DLD1 (cell line): Measurements from ENCODE around the gene TXLNB.
"Not testable (repeated sequence)": the region's sequence is repeated elsewhere in the genome, so short reads cannot be mapped to it uniquely, and the experiment has no call there.

Experiments
- in situ Hi-C: cut with HindIII; loops from 2 replicates; pipeline ENCODE4 v1.10.0; 2017; ENCODE audit warnings: low sequenced_read_pairs

TXLNB gene

GRCh38 chr6:139240161-139241010 lies 51.4 kb downstream of the TXLNB start:
- in situ Hi-C loops: loop anchor here (5.0 kb wide), 1 partner anchor 53 kb away; no protein-coding TSS in a partner anchor

GRCh38 chr6:139239064-139239463 lies 52.7 kb downstream of the TXLNB start:
- in situ Hi-C loops: no loop called here

- in situ Hi-C loops: no loop called here
Measured at GRCh38 chr6:139236105-139236504, 55.7 kb downstream of the TXLNB start.

GRCh38 chr6:139235661-139236060 lies 56.1 kb downstream of the TXLNB start:
- in situ Hi-C loops: no loop called here

GRCh38 chr6:139234193-139234592 lies 57.6 kb downstream of the TXLNB start:
- in situ Hi-C loops: not testable (repeated sequence)

GRCh38 chr6:139231206-139231605 lies 60.6 kb downstream of the TXLNB start:
- in situ Hi-C loops: no loop called here

GRCh38 chr6:139230391-139230840 lies 61.4 kb downstream of the TXLNB start:
- in situ Hi-C loops: no loop called here

GRCh38 chr6:139228387-139228786 lies 63.4 kb downstream of the TXLNB start:
- in situ Hi-C loops: not testable (repeated sequence)

GRCh38 chr6:139219746-139220145 lies 72.1 kb downstream of the TXLNB start:
- in situ Hi-C loops: no loop called here

- in situ Hi-C loops: no loop called here
Measured at GRCh38 chr6:139219271-139219729, 72.5 kb downstream of the TXLNB start.

- in situ Hi-C loops: not testable (repeated sequence)
Measured at GRCh38 chr6:139212460-139212859, 79.3 kb downstream of the TXLNB start.

GRCh38 chr6:139210766-139211165 lies 81.0 kb downstream of the TXLNB start:
- in situ Hi-C loops: not testable (repeated sequence)

GRCh38 chr6:139205843-139206242 lies 86.0 kb downstream of the TXLNB start:
- in situ Hi-C loops: no loop called here

- in situ Hi-C loops: no loop called here
Measured at GRCh38 chr6:139204978-139205377, 86.8 kb downstream of the TXLNB start.

- in situ Hi-C loops: no loop called here
Measured at GRCh38 chr6:139201378-139201777, 90.4 kb downstream of the TXLNB start.

- in situ Hi-C loops: no loop called here
Measured at GRCh38 chr6:139198529-139199288, 93.1 kb downstream of the TXLNB start.

GRCh38 chr6:139194740-139195139 lies 97.1 kb downstream of the TXLNB start:
- in situ Hi-C loops: no loop called here
